Measurements from ENCODE around the gene RGMA. TPM values are rescaled to one million over a fixed set of nuclear protein-coding genes. Genes with fewer than 3 reads are reported as not detected.

Gene RGMA
- total RNA-seq, 1 experiment from 2014 or later, result 3.3 TPM

DNA sequence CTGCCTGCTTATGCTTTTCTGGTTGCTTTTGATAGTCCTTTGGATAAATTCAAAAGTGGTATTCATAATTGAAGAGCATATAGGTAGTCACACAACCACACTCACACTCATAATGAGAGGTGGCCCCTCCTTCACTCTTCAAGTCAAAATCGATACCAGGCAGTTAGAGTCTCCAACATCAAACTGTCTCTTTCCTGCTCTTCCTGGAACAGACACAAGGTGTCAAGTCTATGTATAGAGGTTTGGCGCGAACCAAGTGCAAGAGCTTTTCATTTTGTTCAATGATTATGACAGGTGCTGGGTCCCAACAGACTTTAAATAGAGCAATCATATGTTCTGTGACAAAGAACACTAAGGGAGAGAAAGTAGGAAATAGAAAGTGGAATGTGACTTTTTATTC is 29.9 kb upstream of the RGMA start:
- no peaks in the 10 kb centered on the region for H3K79me2 ChIP-seq (ENCODE audit: low read depth)
- POLR2A ChIA-PET (ENCODE audit: unreplicated experiment), result no interaction called here
- no peaks in the 10 kb centered on the region; the same call in 1 of the 2 replicates for H3K9me2 ChIP-seq (ENCODE audit: insufficient read depth)
- H3F3A ChIP-seq (ENCODE audit: insufficient read depth, low read depth), result no peaks in the 10 kb centered on the region
- TF ChIP-seq EZH2 (IDR thresholded peaks at IDR 0.05; ENCODE audit: low read depth) (no peak), CTCF (conservative IDR thresholded peaks at IDR 0.05) (no peak)
- CTCF ChIA-PET, result no interaction called here
- BruUV-seq (replicated peaks), result no TSS peak
- H3K27me3 ChIP-seq (ENCODE audit: insufficient read depth, low read depth), result peaks cover 84% of the 10 kb centered on the region
- no peak overlapping the region for H3K27ac ChIP-seq
- no peaks in the 10 kb centered on the region for H4K20me1 ChIP-seq (ENCODE audit: insufficient read depth)
- no peaks in the 10 kb centered on the region for H3K36me3 ChIP-seq (ENCODE audit: low read depth)
- no peak overlapping the region for H2AFZ ChIP-seq
- DNase-seq, result no peak
- H3K4me2 ChIP-seq, result no peak overlapping the region
- no peaks in the 10 kb centered on the region for H3K4me1 ChIP-seq (replicated peaks; ENCODE audit: insufficient read depth)
- intact Hi-C loops (cut with micrococcal nuclease; ENCODE audit: unreplicated experiment), result no loop called here
- no peaks in the 10 kb centered on the region for H3K9me3 ChIP-seq (ENCODE audit: insufficient read depth, low read depth)
- no peak overlapping the region for H3K4me3 ChIP-seq

DNA sequence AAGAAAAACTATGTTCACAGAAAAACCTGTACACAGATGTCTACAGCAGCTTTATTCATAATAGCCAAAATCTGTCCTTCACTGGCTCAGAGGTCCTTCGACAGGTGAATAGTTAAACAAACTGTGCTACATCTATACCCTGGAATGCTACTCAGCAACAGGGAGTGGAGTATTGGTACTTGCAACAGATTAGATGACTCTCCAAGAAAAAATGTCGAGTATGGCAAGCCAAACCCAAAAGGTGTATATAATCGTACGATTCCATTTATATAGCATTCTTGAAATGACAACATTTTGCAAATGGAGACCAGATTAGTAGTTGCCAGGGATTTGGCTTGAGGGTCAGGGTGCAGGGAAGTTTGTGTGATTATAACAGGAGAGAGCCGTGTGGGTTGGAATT is 22.4 kb upstream of the RGMA start:
- Histone ChIP-seq H3K4me3 (no peak overlapping the region), H3K79me2 (ENCODE audit: low read depth) (no peaks in the 10 kb centered on the region), H3K27me3 (ENCODE audit: insufficient read depth, low read depth) (peaks cover 69% of the 10 kb centered on the region), H3K4me1 (replicated peaks; ENCODE audit: insufficient read depth) (no peaks in the 10 kb centered on the region), H3K9me2 (ENCODE audit: insufficient read depth) (no peaks in the 10 kb centered on the region; the same call in 1 of the 2 replicates), H3K9me3 (ENCODE audit: insufficient read depth, low read depth) (no peaks in the 10 kb centered on the region), H3K4me2 (no peak overlapping the region), H4K20me1 (ENCODE audit: insufficient read depth) (no peaks in the 10 kb centered on the region), H2AFZ (no peak overlapping the region), H3F3A (ENCODE audit: insufficient read depth, low read depth) (no peaks in the 10 kb centered on the region), H3K36me3 (ENCODE audit: low read depth) (no peaks in the 10 kb centered on the region), H3K27ac (no peak overlapping the region)
- CTCF ChIA-PET, result no interaction called here
- intact Hi-C loops (cut with micrococcal nuclease; ENCODE audit: unreplicated experiment), result no loop called here
- POLR2A ChIA-PET (ENCODE audit: unreplicated experiment), result no interaction called here
- TF ChIP-seq CTCF (conservative IDR thresholded peaks at IDR 0.05) (no peak), EZH2 (IDR thresholded peaks at IDR 0.05; ENCODE audit: low read depth) (no peak)
- DNase-seq, result peak in 1 of 2 experiments; percentile 72
- BruUV-seq (replicated peaks), result no TSS peak

- Histone ChIP-seq H3K36me3 (ENCODE audit: low read depth) (no peaks in the 10 kb centered on the region), H3K79me2 (ENCODE audit: low read depth) (no peaks in the 10 kb centered on the region), H3K9me3 (ENCODE audit: insufficient read depth, low read depth) (no peaks in the 10 kb centered on the region), H3K4me3 (no peak overlapping the region), H3K27ac (no peak overlapping the region), H3K9me2 (ENCODE audit: insufficient read depth) (no peaks in the 10 kb centered on the region), H3F3A (ENCODE audit: insufficient read depth, low read depth) (no peaks in the 10 kb centered on the region), H3K27me3 (ENCODE audit: insufficient read depth, low read depth) (peaks cover 68% of the 10 kb centered on the region), H4K20me1 (ENCODE audit: insufficient read depth) (no peaks in the 10 kb centered on the region), H3K4me1 (replicated peaks; ENCODE audit: insufficient read depth) (no peaks in the 10 kb centered on the region), H3K4me2 (no peak overlapping the region), H2AFZ (no peak overlapping the region)
- POLR2A ChIA-PET (ENCODE audit: unreplicated experiment), result no interaction called here
- no peak for DNase-seq
- TF ChIP-seq EZH2 (IDR thresholded peaks at IDR 0.05; ENCODE audit: low read depth) (no peak), CTCF (conservative IDR thresholded peaks at IDR 0.05) (no peak)
- CTCF ChIA-PET, result no interaction called here
- BruUV-seq (replicated peaks), result no TSS peak
- intact Hi-C loops (cut with micrococcal nuclease; ENCODE audit: unreplicated experiment), result no loop called here
These were observed 21.6 kb upstream of the RGMA start for GRCh38 chr15:93110502-93111040.

Data from PC-9 (cell line).